GM12878 (cell line): ENCODE data around the gene USH2A.

Experiments used
- CTCF ChIP-seq, 3 experiments: IDR thresholded peaks in 2 of 3; conservative IDR thresholded peaks in 1 of 3; 2 replicates each; pipeline ENCODE4 v1.5.1; 2011; ENCODE audit warnings: low read depth in 3 of 3, low read length in 3 of 3, mild to moderate bottlenecking in 3 of 3, control low read depth in 2 of 3, moderate library complexity in 2 of 3, inconsistent platforms in 1 of 3, mixed read lengths in 1 of 3; ENCODE audit not compliant: control insufficient read depth in 2 of 3, insufficient read depth in 1 of 3; ENCODE audit errors: extremely low read depth in 1 of 3
- EGR1 ChIP-seq, 2 experiments: IDR thresholded peaks; 1 replicate in 1 of 2; 2 replicates in 1 of 2; pipeline ENCODE4 v1.6.1; 2011 to 2012; ENCODE audit warnings: low read depth in 2 of 2, low read length in 2 of 2, borderline replicate concordance in 1 of 2, mild to moderate bottlenecking in 1 of 2, moderate library complexity in 1 of 2
- JUND ChIP-seq: IDR thresholded peaks from 2 replicates; pipeline ENCODE4 v1.6.1; 2012; ENCODE audit warnings: low read depth, mild to moderate bottlenecking, low read length, improper control_type of control experiment, moderate library complexity
- MLLT1 ChIP-seq: fragments of 450-650 bp; IDR thresholded peaks from 2 replicates; pipeline ENCODE4 v1.6.1; 2016; ENCODE audit warnings: mild to moderate bottlenecking
- NR2C2 ChIP-seq: IDR thresholded peaks from 2 replicates; pipeline ENCODE4 v1.6.1; 2011; ENCODE audit warnings: borderline replicate concordance, low read depth; ENCODE audit not compliant: control insufficient read depth, insufficient read length
- SRF ChIP-seq, 2 experiments: IDR thresholded peaks; 2 replicates each; pipeline ENCODE4 v1.6.1; 2011; ENCODE audit warnings: low read depth in 2 of 2, low read length in 2 of 2, mild to moderate bottlenecking in 1 of 2, moderate library complexity in 1 of 2

GRCh38 chr1:215772151-215772550 is 651.1 kb downstream of the USH2A start:
- TF ChIP-seq CTCF (IDR thresholded peaks at IDR 0.05 in 2 of 3, conservative IDR thresholded peaks at IDR 0.05 in 1 of 3; ENCODE audit: control insufficient read depth in 2 of 3, extremely low read depth in 1 of 3, insufficient read depth in 1 of 3, low read depth in 3 of 3, low read length in 3 of 3) (no peak), SRF (IDR thresholded peaks at IDR 0.05; ENCODE audit: low read depth in 2 of 2, low read length in 2 of 2) (no peak), MLLT1 (no peak), NR2C2 (no peak), JUND (no peak), EGR1 (IDR thresholded peaks at IDR 0.05; ENCODE audit: borderline replicate concordance in 1 of 2, low read depth in 2 of 2, low read length in 2 of 2) (no peak)
